GM13977 (cell line): ENCODE results near the gene ANKRD31.
"Not testable (repeated sequence)": the region's sequence is repeated elsewhere in the genome, so short reads cannot be mapped to it uniquely, and the experiment has no call there.

Experiments
- DNase-seq: peaks from one replicate; pipeline ENCODE4 v3.0.0; 2012; ENCODE audit warnings: low spot score
- in situ Hi-C: fragments of 300-500 bp; cut with MboI; formaldehyde crosslinking; loops from one replicate; pipeline ENCODE4 v1.12.0; 2022; ENCODE audit warnings: low sequenced_read_pairs, low pct_unique_long_range_greater_than_20kb, mixed read lengths, inconsistent platforms; ENCODE audit not compliant: unreplicated experiment
- TF ChIP-seq, protein P1 (sequence below): IDR thresholded peaks from 2 replicates; pipeline ENCODE4 v1.5.1; 2012; ENCODE audit warnings: mild to moderate bottlenecking, control low read depth; ENCODE audit not compliant: insufficient read depth; ENCODE audit errors: extremely low read depth, missing control alignments

ANKRD31 gene

DNA sequence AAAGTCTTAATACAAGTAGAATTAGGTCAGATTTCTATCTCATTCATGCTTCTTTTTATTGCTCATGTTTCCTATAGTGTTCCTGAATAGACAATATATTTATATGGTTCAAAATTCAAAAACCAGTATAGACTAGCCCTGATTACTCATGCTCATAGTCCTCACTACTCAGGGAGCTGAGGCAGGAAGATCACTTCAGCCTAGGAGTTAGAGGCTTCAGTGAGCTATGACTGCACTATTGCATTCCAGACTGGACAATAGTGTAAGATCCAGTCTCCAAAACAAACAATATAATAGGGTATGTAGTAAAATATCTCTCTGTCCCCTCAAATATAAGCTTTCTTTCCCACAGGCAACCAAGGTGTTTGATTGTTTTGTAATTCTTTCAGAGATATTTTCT lies 2.4 kb downstream of the ANKRD31 start:
- no peak for DNase-seq
- TF ChIP-seq, protein P1, sequence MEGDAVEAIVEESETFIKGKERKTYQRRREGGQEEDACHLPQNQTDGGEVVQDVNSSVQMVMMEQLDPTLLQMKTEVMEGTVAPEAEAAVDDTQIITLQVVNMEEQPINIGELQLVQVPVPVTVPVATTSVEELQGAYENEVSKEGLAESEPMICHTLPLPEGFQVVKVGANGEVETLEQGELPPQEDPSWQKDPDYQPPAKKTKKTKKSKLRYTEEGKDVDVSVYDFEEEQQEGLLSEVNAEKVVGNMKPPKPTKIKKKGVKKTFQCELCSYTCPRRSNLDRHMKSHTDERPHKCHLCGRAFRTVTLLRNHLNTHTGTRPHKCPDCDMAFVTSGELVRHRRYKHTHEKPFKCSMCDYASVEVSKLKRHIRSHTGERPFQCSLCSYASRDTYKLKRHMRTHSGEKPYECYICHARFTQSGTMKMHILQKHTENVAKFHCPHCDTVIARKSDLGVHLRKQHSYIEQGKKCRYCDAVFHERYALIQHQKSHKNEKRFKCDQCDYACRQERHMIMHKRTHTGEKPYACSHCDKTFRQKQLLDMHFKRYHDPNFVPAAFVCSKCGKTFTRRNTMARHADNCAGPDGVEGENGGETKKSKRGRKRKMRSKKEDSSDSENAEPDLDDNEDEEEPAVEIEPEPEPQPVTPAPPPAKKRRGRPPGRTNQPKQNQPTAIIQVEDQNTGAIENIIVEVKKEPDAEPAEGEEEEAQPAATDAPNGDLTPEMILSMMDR: no peak
- in situ Hi-C loops: loop anchor here (25.0 kb wide), 1 partner anchor 453 kb away; no protein-coding TSS in a partner anchor

DNA sequence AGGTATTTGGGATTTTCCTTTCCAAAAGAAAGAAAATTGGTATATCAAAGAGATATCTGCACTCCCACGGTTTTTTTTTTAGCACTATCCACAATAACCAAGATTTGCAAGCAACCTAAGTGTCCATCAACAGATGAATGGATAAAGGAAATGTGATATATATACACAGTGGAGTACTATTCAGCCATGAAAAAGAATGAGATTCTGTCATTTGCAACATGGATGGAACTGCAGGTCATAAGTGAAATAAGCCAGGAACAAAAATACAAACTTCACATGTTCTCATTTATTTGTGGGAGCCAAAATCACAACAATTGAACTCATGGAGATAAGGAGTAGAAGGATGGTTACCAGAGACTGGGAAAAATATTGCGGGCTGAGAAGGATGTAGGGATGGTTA lies 9.8 kb downstream of the ANKRD31 start:
- TF ChIP-seq, protein P1: no peak
- in situ Hi-C loops: loop anchor here (25.0 kb wide), 1 partner anchor 460 kb away; no protein-coding TSS in a partner anchor
- no peak for DNase-seq

DNA sequence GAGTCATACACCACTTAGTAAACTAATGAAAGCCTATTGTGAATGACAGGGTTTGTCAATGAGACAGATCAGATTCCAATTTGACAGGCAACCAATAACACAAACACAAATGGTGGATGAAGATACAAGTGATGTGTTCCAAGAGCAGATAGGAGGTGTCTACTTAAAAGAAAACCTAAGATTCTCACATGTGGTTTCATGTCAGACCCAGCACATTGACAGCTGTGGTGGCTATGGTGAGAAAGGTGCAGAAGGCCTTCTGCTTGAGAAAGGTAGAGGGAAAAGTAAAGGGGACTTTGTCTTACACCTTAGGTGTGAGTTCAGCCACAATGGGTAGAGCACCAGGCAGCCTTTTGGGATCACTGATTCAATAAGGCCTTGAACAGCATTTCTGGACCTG lies 11.2 kb downstream of the ANKRD31 start:
- in situ Hi-C loops: loop anchor here (25.0 kb wide), 1 partner anchor 462 kb away; no protein-coding TSS in a partner anchor
- no peak for DNase-seq
- TF ChIP-seq, protein P1: no peak

DNA sequence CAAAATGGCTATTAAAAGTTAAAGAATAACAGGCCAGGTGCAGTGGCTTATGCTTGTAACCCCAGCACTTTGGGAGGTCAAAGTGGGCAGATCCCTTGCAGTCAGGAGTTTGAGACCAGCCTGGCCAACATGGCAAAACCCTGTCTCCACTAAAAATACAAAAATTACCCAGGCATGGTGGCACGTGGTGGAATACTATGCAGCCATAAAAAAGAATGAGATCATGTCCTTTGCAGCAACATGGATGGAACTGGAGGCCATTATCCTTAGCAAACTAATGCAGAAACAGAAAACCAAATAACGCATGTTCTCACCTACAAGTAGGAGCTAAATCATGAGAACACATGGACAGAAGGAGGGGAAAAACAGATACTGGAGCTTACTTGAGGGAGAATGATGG lies 15.9 kb downstream of the ANKRD31 start:
- in situ Hi-C loops, DNase-seq: not testable (repeated sequence)

DNA sequence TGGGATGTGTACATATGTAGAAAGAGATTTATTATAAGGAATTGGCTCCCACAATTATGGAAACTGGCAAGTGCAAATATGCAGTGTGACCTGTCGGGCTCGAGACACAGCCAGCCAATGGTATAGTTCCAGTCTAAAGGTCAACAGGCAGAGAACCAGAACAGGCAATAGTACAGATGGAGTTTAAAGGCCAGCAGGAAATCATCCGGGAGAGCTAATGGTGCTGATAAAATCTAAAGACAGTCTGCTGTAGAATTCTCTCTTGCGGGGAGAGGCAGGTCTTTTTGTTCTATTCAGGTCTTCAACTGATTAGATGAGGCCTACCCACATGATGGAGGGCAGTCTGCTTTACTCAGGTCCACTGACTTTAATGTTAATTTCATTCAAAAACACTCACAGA lies 21.8 kb downstream of the ANKRD31 start:
- TF ChIP-seq, protein P1: no peak
- no peak for DNase-seq

DNA sequence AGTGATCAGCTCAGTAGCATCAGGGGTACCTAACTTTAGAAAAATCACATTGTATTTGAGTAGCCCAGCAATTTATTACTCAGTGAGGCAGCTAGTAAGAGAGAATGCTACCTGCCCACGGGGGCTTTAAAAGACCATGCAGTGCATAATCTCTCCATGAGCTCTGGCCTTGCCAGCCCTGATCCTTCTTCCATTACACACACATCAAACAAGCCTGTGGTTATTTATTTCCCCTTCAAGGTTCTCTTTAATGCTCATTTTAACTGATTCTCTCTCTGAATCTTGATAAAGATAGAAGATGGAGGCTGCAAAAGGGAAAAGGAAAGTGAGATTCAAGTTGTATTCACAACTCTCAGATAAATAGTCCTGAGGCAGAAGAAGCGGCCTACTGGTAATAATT lies 22.3 kb downstream of the ANKRD31 start:
- TF ChIP-seq, protein P1: no peak
- no peak for DNase-seq
- in situ Hi-C loops: no loop called here

More for the DNA sequence above, 21.8 kb downstream of the ANKRD31 start:
- in situ Hi-C loops: no loop called here

DNA sequence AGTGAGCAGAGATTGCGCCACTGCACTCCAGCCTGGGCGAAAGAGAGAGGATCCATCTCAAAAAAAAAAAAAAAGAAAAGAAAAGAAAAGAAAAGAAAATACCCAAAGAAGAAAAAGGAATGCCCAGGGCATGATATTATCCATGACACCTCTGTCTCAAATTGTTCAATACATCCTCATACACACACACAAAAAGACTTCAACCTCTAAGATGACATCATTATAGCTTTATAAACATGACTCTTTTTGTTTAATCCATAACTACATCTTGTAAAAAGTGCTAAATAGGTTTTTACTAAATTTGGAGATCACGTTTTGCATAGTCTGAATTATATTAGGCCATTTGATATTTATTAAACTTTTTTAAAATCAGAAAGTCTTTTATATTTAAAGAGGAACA lies 33.1 kb downstream of the ANKRD31 start:
- DNase-seq: no peak
- TF ChIP-seq, protein P1: no peak
- in situ Hi-C loops: no loop called here
